HEK293 (cell line): ENCODE results near the gene PPP1R9B.

Experiments used
- CTCF ChIA-PET: fragments of 350-600 bp; formaldehyde crosslinking; extraction: SDS; loops from one replicate; lab custom pipeline; 2021; ENCODE audit warnings: antibody characterized with exemption; lab: Yijun Ruan, JAX
- POLR2A ChIA-PET: fragments of 300-600 bp; formaldehyde crosslinking; extraction: SDS; loops from one replicate; lab custom pipeline; 2020; ENCODE audit warnings: antibody characterized with exemption, inconsistent platforms; lab: Yijun Ruan, JAX
- H3K27ac ChIP-seq: fragments of 200-500 bp; sonication (Bioruptor generic); 2 replicates; pipeline ENCODE4 v1.5.1; 2014; ENCODE audit warnings: low read depth, low read length, control low read depth, inconsistent platforms; ENCODE audit errors: extremely low read depth
- H3K36me3 ChIP-seq, 2 experiments: fragments of 200-500 bp in 1 of 2; sonication (Bioruptor generic) in 1 of 2; 1 replicate in 1 of 2; 2 replicates in 1 of 2; pipeline ENCODE4 v1.5.1; 2014 to 2017; ENCODE audit warnings: inconsistent platforms in 2 of 2, low read length in 2 of 2; ENCODE audit not compliant: control insufficient read depth in 2 of 2, insufficient read depth in 1 of 2
- H3K4me1 ChIP-seq: fragments of 200-500 bp; sonication (Bioruptor generic); 2 replicates; pipeline ENCODE4 v1.5.1; 2014; ENCODE audit warnings: mild to moderate bottlenecking, low read length, inconsistent platforms; ENCODE audit not compliant: control insufficient read depth, insufficient read depth
- H3K4me3 ChIP-seq: 2 replicates; pipeline ENCODE4 v1.5.1; 2011; ENCODE audit warnings: low read depth, mild to moderate bottlenecking, control low read depth, low read length, moderate library complexity
- H3K9me3 ChIP-seq: fragments of 200-500 bp; sonication (Bioruptor generic); 2 replicates; pipeline ENCODE4 v1.5.1; 2014; ENCODE audit warnings: low read depth, low read length, inconsistent platforms; ENCODE audit not compliant: control insufficient read depth, insufficient read depth
- EGR2 ChIP-seq: fragments of 450-650 bp; formaldehyde crosslinking; IDR thresholded peaks from 2 replicates; pipeline ENCODE4 v1.5.1; 2016; ENCODE audit warnings: low read depth, missing biosample characterization, missing genetic modification characterization
- FEZF1 ChIP-seq: fragments of 450-650 bp; formaldehyde crosslinking; IDR thresholded peaks from 2 replicates; pipeline ENCODE4 v1.5.1; 2016; ENCODE audit warnings: missing biosample characterization, missing genetic modification characterization
- HOXC10 ChIP-seq: sonication (generic); formaldehyde crosslinking; IDR thresholded peaks from 2 replicates; pipeline ENCODE4 v1.8.1; 2023; ENCODE audit warnings: mild to moderate bottlenecking, missing genetic modification reagents
- KLF8 ChIP-seq: fragments of 450-650 bp; formaldehyde crosslinking; IDR thresholded peaks from 2 replicates; pipeline ENCODE4 v1.5.1; 2016; ENCODE audit warnings: missing biosample characterization, missing genetic modification characterization
- PRDM1 ChIP-seq: fragments of 450-650 bp; formaldehyde crosslinking; IDR thresholded peaks from 2 replicates; pipeline ENCODE4; 2016; ENCODE audit warnings: missing biosample characterization, missing genetic modification characterization
- ZBTB21 ChIP-seq: fragments of 450-650 bp; formaldehyde crosslinking; IDR thresholded peaks from 2 replicates; pipeline ENCODE4 v1.5.1; 2017; ENCODE audit warnings: missing biosample characterization, missing genetic modification characterization
- ZIC2 ChIP-seq: fragments of 450-650 bp; formaldehyde crosslinking; IDR thresholded peaks from 2 replicates; pipeline ENCODE4 v1.5.1; 2016; ENCODE audit warnings: missing biosample characterization, missing genetic modification characterization
- ZNF10 ChIP-seq: fragments of 450-650 bp; formaldehyde crosslinking; IDR thresholded peaks from 2 replicates; pipeline ENCODE4 v1.5.1; 2017; ENCODE audit warnings: missing biosample characterization, missing genetic modification characterization
- ZNF140 ChIP-seq: fragments of 450-650 bp; formaldehyde crosslinking; IDR thresholded peaks from 2 replicates; pipeline ENCODE4 v1.5.1; 2016; ENCODE audit warnings: missing biosample characterization, missing genetic modification characterization
- ZNF202 ChIP-seq: fragments of 450-650 bp; formaldehyde crosslinking; IDR thresholded peaks from 2 replicates; pipeline ENCODE4 v1.5.1; 2016; ENCODE audit warnings: missing biosample characterization, missing genetic modification characterization, borderline replicate concordance
- ZNF24 ChIP-seq: fragments of 450-650 bp; formaldehyde crosslinking; IDR thresholded peaks from 2 replicates; pipeline ENCODE4 v1.5.1; 2016; ENCODE audit warnings: missing biosample characterization, missing genetic modification characterization
- ZNF292 ChIP-seq: fragments of 450-650 bp; formaldehyde crosslinking; IDR thresholded peaks from 2 replicates; pipeline ENCODE4 v1.5.1; 2016; ENCODE audit warnings: low read depth, missing biosample characterization, missing genetic modification characterization, borderline replicate concordance
- ZNF341 ChIP-seq: fragments of 450-650 bp; formaldehyde crosslinking; IDR thresholded peaks from 2 replicates; pipeline ENCODE4; 2016; ENCODE audit warnings: low read depth, missing biosample characterization, missing genetic modification characterization
- ZNF350 ChIP-seq: fragments of 450-650 bp; formaldehyde crosslinking; IDR thresholded peaks from 2 replicates; pipeline ENCODE4 v1.5.0; 2017; ENCODE audit warnings: missing biosample characterization, mild to moderate bottlenecking, missing genetic modification characterization
- ZNF404 ChIP-seq: fragments of 450-650 bp; formaldehyde crosslinking; IDR thresholded peaks from 2 replicates; pipeline ENCODE4 v1.5.1; 2017; ENCODE audit warnings: missing biosample characterization, missing genetic modification characterization
- ZNF416 ChIP-seq: fragments of 450-650 bp; formaldehyde crosslinking; IDR thresholded peaks from 2 replicates; pipeline ENCODE4 v1.5.1; 2016; ENCODE audit warnings: missing biosample characterization, missing genetic modification characterization
- ZNF433 ChIP-seq: fragments of 450-650 bp; formaldehyde crosslinking; IDR thresholded peaks from 2 replicates; pipeline ENCODE4 v1.5.1; 2016; ENCODE audit warnings: missing biosample characterization, missing genetic modification characterization, low read depth
- ZNF501 ChIP-seq: fragments of 450-650 bp; formaldehyde crosslinking; IDR thresholded peaks from 2 replicates; pipeline ENCODE4 v1.5.1; 2016; ENCODE audit warnings: missing biosample characterization, missing genetic modification characterization
- ZNF548 ChIP-seq: fragments of 450-650 bp; formaldehyde crosslinking; IDR thresholded peaks from 2 replicates; pipeline ENCODE4 v1.5.1; 2016; ENCODE audit warnings: missing biosample characterization, missing genetic modification characterization
- ZNF561 ChIP-seq: fragments of 450-650 bp; IDR thresholded peaks from 2 replicates; pipeline ENCODE4 v1.5.1; 2018; ENCODE audit warnings: missing biosample characterization, missing genetic modification characterization, borderline replicate concordance
- ZNF596 ChIP-seq: fragments of 450-650 bp; IDR thresholded peaks from 2 replicates; pipeline ENCODE4 v1.5.0; 2018; ENCODE audit warnings: missing biosample characterization, mild to moderate bottlenecking, missing genetic modification characterization, moderate library complexity
- ZNF610 ChIP-seq: fragments of 450-650 bp; formaldehyde crosslinking; IDR thresholded peaks from 2 replicates; pipeline ENCODE4 v1.5.1; 2016; ENCODE audit warnings: missing biosample characterization, missing genetic modification characterization, borderline replicate concordance
- ZNF658 ChIP-seq: fragments of 450-650 bp; formaldehyde crosslinking; IDR thresholded peaks from 2 replicates; pipeline ENCODE4; 2016; ENCODE audit warnings: missing biosample characterization, missing genetic modification characterization
- ZNF677 ChIP-seq: fragments of 450-650 bp; IDR thresholded peaks from 2 replicates; pipeline ENCODE4 v1.5.0; 2018; ENCODE audit warnings: missing biosample characterization, mild to moderate bottlenecking, missing genetic modification characterization, moderate library complexity
- ZNF76 ChIP-seq: fragments of 450-650 bp; formaldehyde crosslinking; IDR thresholded peaks from 2 replicates; pipeline ENCODE4; 2016; ENCODE audit warnings: low read depth, missing biosample characterization, missing genetic modification characterization, borderline replicate concordance
- TF ChIP-seq, protein P1 (sequence below): fragments of 450-650 bp; formaldehyde crosslinking; IDR thresholded peaks from 2 replicates; pipeline ENCODE4 v1.5.1; 2016; ENCODE audit warnings: missing biosample characterization, missing genetic modification characterization, low read depth
- TF ChIP-seq, protein P2 (sequence below): fragments of 450-650 bp; formaldehyde crosslinking; IDR thresholded peaks from 2 replicates; pipeline ENCODE4; 2016; ENCODE audit warnings: missing biosample characterization, missing genetic modification characterization
- TF ChIP-seq, protein P3 (sequence below): fragments of 450-650 bp; formaldehyde crosslinking; IDR thresholded peaks from 2 replicates; pipeline ENCODE4 v1.5.1; 2016; ENCODE audit warnings: missing biosample characterization, missing genetic modification characterization

PPP1R9B gene

DNA sequence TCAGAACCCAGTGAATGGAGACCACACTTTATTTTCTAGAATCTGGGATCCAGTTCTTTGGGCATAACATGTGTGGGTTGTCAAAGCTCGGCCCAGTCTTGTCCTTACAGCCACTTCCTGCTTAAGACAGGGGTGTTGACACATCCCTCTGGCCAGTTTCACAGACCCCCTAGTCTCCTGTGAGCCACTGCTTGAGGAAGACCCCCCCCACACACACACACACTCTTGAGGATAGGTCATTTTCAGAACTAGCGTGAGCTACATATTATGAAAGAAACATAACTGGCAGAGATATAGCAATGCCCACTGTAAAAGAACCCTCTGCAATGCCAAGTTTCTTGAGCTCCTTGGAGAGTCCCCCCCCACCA lies 58.6 kb downstream of the PPP1R9B start:
- no peaks in the 10 kb centered on the region for H3K9me3 ChIP-seq
- CTCF ChIA-PET = interaction anchor here (0.5 to 5.3 kb wide), 15 partner anchors 9 to 231 kb away, joined by 3 to 101 read pairs (median 5); no protein-coding TSS in a partner anchor

DNA sequence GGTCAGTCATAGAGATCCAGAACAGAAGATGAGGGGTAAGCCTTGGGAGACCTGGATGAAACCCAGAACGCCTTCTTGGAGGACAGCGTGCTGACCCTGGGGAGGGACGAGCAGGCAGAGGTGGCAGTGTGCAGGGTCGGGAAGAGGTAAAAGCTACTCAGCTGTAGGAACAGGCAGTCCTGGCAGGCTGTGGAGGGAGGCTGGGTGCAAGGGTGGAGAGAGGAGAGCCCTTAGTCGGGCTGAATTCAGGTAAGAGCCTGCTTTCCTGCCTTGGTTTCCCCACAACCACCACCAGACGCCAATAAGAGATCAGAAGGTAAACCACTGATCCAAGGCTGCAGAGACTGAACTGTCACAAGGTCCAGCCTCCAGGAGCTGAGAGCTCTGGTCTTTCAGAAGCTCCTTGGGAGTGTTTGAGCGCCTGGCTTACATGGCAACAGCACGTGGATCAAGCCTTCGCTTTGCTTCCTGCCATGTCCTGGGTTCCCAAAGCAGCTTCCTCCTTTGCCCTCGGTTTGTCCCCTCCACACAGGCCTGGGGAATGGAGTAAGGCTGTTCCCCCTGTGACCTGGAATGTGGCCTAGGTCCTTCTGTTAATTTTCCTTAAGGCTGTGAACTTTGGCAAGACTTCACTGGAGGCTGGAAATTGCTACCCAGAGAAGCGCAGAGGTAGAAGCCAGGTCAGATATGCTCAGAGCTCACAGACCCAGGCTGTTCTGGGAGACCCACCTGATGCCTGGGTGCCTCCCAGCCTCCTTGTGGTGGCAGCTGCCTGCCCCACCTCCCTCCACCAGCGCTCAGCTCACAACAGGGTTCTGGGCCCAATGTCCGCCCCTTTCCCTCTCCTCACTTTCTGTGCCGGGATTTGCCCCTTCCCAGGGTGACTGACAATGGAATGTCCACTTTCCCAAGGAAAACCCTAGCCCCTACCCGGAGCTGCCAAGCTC lies 59.2 kb downstream of the PPP1R9B start:
- ChIA-PET CTCF (interaction anchor here (0.5 to 5.3 kb wide), 12 partner anchors 10 to 206 kb away, joined by 3 to 101 read pairs (median 5); no protein-coding TSS in a partner anchor), POLR2A (no interaction called here)
- H3K36me3 ChIP-seq = peaks cover 0 to 5% of the 10 kb centered on the region in 2 experiments; a peak in 1 of 3 replicates
- 0 out of 2 replicates have a peak, but pooled peaks cover 2% of the 10 kb centered on the region for H3K4me1 ChIP-seq
- TF ChIP-seq ZNF350 = no peak
- peak; percentile 31 for TF ChIP-seq ZNF341 (tag by site-specific recombination)
- no peak overlapping the region for H3K27ac ChIP-seq
- no peaks in the 10 kb centered on the region for H3K9me3 ChIP-seq
- H3K4me3 ChIP-seq = no peak overlapping the region

More for the DNA sequence above, 58.6 kb downstream of the PPP1R9B start:
- TF ChIP-seq ZNF658 (tag by site-specific recombination) = no peak
- no peak for TF ChIP-seq ZNF596
- no peak for TF ChIP-seq HOXC10 (CRISPR knock-in tag)
- no peak for TF ChIP-seq ZNF501 (tag by site-specific recombination)
- no peak for TF ChIP-seq ZNF677 (tag by site-specific recombination)
- TF ChIP-seq, protein P1, sequence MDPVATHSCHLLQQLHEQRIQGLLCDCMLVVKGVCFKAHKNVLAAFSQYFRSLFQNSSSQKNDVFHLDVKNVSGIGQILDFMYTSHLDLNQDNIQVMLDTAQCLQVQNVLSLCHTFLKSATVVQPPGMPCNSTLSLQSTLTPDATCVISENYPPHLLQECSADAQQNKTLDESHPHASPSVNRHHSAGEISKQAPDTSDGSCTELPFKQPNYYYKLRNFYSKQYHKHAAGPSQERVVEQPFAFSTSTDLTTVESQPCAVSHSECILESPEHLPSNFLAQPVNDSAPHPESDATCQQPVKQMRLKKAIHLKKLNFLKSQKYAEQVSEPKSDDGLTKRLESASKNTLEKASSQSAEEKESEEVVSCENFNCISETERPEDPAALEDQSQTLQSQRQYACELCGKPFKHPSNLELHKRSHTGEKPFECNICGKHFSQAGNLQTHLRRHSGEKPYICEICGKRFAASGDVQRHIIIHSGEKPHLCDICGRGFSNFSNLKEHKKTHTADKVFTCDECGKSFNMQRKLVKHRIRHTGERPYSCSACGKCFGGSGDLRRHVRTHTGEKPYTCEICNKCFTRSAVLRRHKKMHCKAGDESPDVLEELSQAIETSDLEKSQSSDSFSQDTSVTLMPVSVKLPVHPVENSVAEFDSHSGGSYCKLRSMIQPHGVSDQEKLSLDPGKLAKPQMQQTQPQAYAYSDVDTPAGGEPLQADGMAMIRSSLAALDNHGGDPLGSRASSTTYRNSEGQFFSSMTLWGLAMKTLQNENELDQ (tag by site-specific recombination) = no peak
- no peak for TF ChIP-seq ZNF202 (tag by site-specific recombination)
- no peak for TF ChIP-seq ZNF433 (tag by site-specific recombination)
- TF ChIP-seq ZNF416 = no peak
- TF ChIP-seq ZNF292 (tag by site-specific recombination) = no peak
- TF ChIP-seq ZIC2 (tag by site-specific recombination) = no peak
- TF ChIP-seq ZNF404 = no peak
- TF ChIP-seq ZNF76 = no peak
- no peak for TF ChIP-seq ZNF610
- no peak for TF ChIP-seq ZNF24 (tag by site-specific recombination)
- TF ChIP-seq, protein P2, sequence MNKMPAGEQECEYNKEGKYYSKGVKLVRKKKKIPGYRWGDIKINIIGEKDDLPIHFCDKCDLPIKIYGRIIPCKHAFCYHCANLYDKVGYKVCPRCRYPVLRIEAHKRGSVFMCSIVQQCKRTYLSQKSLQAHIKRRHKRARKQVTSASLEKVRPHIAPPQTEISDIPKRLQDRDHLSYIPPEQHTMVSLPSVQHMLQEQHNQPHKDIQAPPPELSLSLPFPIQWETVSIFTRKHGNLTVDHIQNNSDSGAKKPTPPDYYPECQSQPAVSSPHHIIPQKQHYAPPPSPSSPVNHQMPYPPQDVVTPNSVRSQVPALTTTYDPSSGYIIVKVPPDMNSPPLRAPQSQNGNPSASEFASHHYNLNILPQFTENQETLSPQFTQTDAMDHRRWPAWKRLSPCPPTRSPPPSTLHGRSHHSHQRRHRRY = no peak
- 0 out of 2 replicates have a peak, but pooled peaks cover 2% of the 10 kb centered on the region for H3K4me1 ChIP-seq
- H3K36me3 ChIP-seq = peaks cover 0 to 5% of the 10 kb centered on the region in 2 experiments; a peak in 1 of 3 replicates
- POLR2A ChIA-PET = no interaction called here
- H3K27ac ChIP-seq = no peak overlapping the region
- H3K4me3 ChIP-seq = no peak overlapping the region

DNA sequence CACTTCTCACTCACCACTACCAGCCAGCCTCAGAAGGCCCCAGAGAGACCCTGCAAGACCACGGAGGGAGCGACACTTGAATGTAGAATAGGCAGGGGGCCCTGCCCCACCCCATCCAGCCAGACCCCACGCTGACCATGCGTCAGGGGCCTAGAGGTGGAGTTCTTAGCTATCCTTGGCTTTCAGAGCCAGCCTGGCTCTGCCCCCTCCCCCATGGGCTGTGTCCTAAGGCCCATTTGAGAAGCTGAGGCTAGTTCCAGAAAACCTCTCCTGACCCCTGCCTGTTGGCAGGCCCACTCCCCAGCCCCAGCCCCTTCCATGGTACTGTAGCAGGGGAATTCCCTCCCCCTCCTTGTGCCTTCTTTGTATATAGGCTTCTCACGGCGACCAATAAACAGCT lies 60.4 kb downstream of the PPP1R9B start:
- no peaks in the 10 kb centered on the region for H3K9me3 ChIP-seq
- H3K4me3 ChIP-seq = no peak overlapping the region
- 0 out of 2 replicates have a peak, but pooled peaks cover 2% of the 10 kb centered on the region for H3K4me1 ChIP-seq
- H3K27ac ChIP-seq = no peak overlapping the region
- POLR2A ChIA-PET = no interaction called here
- TF ChIP-seq HOXC10 (CRISPR knock-in tag) (no peak), ZBTB21 (tag by site-specific recombination) (no peak), ZNF548 (no peak), ZNF561 (tag by site-specific recombination) (no peak), PRDM1 (tag by site-specific recombination) (no peak), ZNF10 (tag by site-specific recombination) (no peak), EGR2 (no peak), ZNF140 (tag by site-specific recombination) (no peak), KLF8 (tag by site-specific recombination) (no peak), FEZF1 (tag by site-specific recombination) (no peak)
- TF ChIP-seq, protein P3, sequence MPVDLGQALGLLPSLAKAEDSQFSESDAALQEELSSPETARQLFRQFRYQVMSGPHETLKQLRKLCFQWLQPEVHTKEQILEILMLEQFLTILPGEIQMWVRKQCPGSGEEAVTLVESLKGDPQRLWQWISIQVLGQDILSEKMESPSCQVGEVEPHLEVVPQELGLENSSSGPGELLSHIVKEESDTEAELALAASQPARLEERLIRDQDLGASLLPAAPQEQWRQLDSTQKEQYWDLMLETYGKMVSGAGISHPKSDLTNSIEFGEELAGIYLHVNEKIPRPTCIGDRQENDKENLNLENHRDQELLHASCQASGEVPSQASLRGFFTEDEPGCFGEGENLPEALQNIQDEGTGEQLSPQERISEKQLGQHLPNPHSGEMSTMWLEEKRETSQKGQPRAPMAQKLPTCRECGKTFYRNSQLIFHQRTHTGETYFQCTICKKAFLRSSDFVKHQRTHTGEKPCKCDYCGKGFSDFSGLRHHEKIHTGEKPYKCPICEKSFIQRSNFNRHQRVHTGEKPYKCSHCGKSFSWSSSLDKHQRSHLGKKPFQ = no peak
- TF ChIP-seq, all 188 proteins: peak for 0
- H3K36me3 ChIP-seq = peaks cover 0 to 5% of the 10 kb centered on the region in 2 experiments; a peak in 1 of 3 replicates
- CTCF ChIA-PET = interaction anchor here (0.7 to 5.3 kb wide), 4 partner anchors 12 to 235 kb away, joined by 3 to 101 read pairs (median 6); no protein-coding TSS in a partner anchor
